ENCODE results near the gene CUL4A. TPM values are rescaled to one million over a fixed set of nuclear protein-coding genes. Genes with fewer than 3 reads are reported as not detected.

Gene CUL4A
- total and polyA plus RNA-seq, 2 experiments from 2014 or later = 67.5 to 195 TPM

- no peak for TF ChIP-seq ZNF462 (CRISPR knock-in tag; IDR thresholded peaks at IDR 0.05)
- TF ChIP-seq EZH2phosphoT487 (IDR thresholded peaks at IDR 0.05; ENCODE audit: unreplicated experiment) = no peak
- no peak for TF ChIP-seq JUNB (IDR thresholded peaks at IDR 0.05; ENCODE audit: unreplicated experiment)
- TF ChIP-seq POLR2AphosphoS5 (IDR thresholded peaks at IDR 0.05; ENCODE audit: low read depth) = no peak
- TF ChIP-seq ZNF114 (CRISPR knock-in tag; IDR thresholded peaks at IDR 0.05) = no peak
- no peak for TF ChIP-seq ETS1 (IDR thresholded peaks at IDR 0.05)
Measured at GRCh38 chr13:113218586-113218985, 9.2 kb downstream of the CUL4A start (continued).

DNA sequence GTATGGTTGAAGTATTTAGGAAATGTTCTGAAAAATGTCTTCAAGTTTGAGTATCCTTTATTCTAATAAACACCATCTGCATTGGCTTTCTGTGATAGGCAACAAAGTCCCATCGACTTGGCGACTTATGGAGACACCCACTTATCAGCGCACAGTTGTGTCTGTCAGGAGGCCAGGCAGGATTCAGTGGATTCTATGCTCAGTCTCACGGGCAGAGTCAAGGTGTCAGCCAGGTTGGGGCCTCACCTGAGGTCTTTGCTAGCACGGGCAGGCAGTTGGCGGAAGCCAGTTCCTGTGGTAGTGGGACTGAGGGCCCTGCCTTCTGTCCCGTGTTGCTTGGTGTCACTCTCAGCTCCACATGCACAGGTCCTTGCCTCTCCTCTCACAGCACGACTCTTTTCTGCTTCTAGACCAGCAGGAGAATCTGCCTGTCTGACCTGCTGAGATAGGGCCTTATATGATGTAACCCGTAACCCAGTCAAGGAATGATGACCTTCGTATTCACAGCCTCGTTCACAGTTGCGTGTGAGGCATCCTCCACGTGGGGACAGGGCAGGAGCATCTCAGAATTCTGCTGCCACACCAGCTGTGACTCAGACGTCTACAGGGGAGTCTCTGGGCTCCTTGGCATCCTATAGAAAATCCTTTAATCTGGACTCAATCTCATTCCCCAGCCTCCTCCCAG lies 10.0 kb downstream of the CUL4A start:
- H3K36me3 ChIP-seq (ENCODE audit: insufficient read depth) = peaks cover 6% of the 10 kb centered on the region; the same call in 1 of the 2 replicates
- H3K4me2 ChIP-seq = no peak overlapping the region
- no peak overlapping the region for H3K27ac ChIP-seq (ENCODE audit: low read depth)
- Mint-ChIP-seq H3K4me3 (no peak overlapping the region), H3K4me1 (peaks cover 10% of the 10 kb centered on the region), H3K27me3 (ENCODE audit: insufficient read depth, low read depth, poor library complexity) (peaks cover 13% of the 10 kb centered on the region), H3K36me3 (ENCODE audit: low read depth) (peaks cover 53% of the 10 kb centered on the region), H3K27ac (peak overlapping the region; percentile 88), H3K9me3 (no peaks in the 10 kb centered on the region)
- H3F3A ChIP-seq (replicated peaks; ENCODE audit: low read depth) = no peaks in the 10 kb centered on the region
- no peak for ATAC-seq
- no peaks in the 10 kb centered on the region; the same call in 1 of the 2 replicates for H3K9me2 ChIP-seq (ENCODE audit: insufficient read depth)
- H3K27me3 ChIP-seq (ENCODE audit: insufficient read depth) = no peaks in the 10 kb centered on the region
- peaks cover 10% of the 10 kb centered on the region; the same call in 1 of the 2 replicates for H3K4me1 ChIP-seq (ENCODE audit: insufficient read depth)
- no peak overlapping the region for H2AFZ ChIP-seq
- DNase-seq (ENCODE audit: low spot score) = no peak
- H3K4me3 ChIP-seq = no peak overlapping the region
- peaks cover 35% of the 10 kb centered on the region for H4K20me1 ChIP-seq (replicated peaks; ENCODE audit: insufficient read depth)
- peaks cover 100% of the 10 kb centered on the region for H3K79me2 ChIP-seq (replicated peaks; ENCODE audit: insufficient read depth)
- TF ChIP-seq JUNB (IDR thresholded peaks at IDR 0.05; ENCODE audit: unreplicated experiment) (no peak), STAT1 (IDR thresholded peaks at IDR 0.05; ENCODE audit: unreplicated experiment) (no peak), ZNF331 (CRISPR knock-in tag; IDR thresholded peaks at IDR 0.05; ENCODE audit: low read depth) (no peak), ZNF114 (CRISPR knock-in tag; IDR thresholded peaks at IDR 0.05) (no peak), REST (IDR thresholded peaks at IDR 0.05; ENCODE audit: unreplicated experiment) (no peak), EZH2 (IDR thresholded peaks at IDR 0.05; ENCODE audit: low read depth, unreplicated experiment) (no peak)
